ENCODE results near the gene BACE1.
"Not testable (repeated sequence)": the region's sequence is repeated elsewhere in the genome, so short reads cannot be mapped to it uniquely, and the experiment has no call there.

The BACE1 gene

GRCh38 chr11:117271208-117271607, 44.8 kb downstream of the BACE1 start:
- Histone ChIP-seq H3K36me3 (ENCODE audit: control insufficient read depth, insufficient read depth, low read length, severe bottlenecking) (peaks cover 4% of the 10 kb centered on the region), H3K4me1 (ENCODE audit: control insufficient read depth, insufficient read depth, low read length) (peaks cover 10% of the 10 kb centered on the region), H3K9ac (ENCODE audit: low read length) (no peak overlapping the region), H3K9me3 (ENCODE audit: control insufficient read depth, low read length) (no peaks in the 10 kb centered on the region), H3K27me3 (replicated peaks; ENCODE audit: control insufficient read depth, insufficient read depth, low read length) (no peaks in the 10 kb centered on the region), H3K4me3 (ENCODE audit: low read length) (no peak overlapping the region)
- DNase-seq (ENCODE audit: low read depth), result no peak

- no peak for DNase-seq (ENCODE audit: low read depth)
- Histone ChIP-seq H3K4me3 (ENCODE audit: low read length) (no peak overlapping the region), H3K4me1 (ENCODE audit: control insufficient read depth, insufficient read depth, low read length) (peaks cover 10% of the 10 kb centered on the region), H3K36me3 (ENCODE audit: control insufficient read depth, insufficient read depth, low read length, severe bottlenecking) (peaks cover 9% of the 10 kb centered on the region), H3K9me3 (ENCODE audit: control insufficient read depth, low read length) (no peaks in the 10 kb centered on the region), H3K9ac (ENCODE audit: low read length) (no peak overlapping the region), H3K27me3 (replicated peaks; ENCODE audit: control insufficient read depth, insufficient read depth, low read length) (no peaks in the 10 kb centered on the region)
Measured at GRCh38 chr11:117269856-117270255, 46.2 kb downstream of the BACE1 start.

GRCh38 chr11:117265745-117266144, 50.3 kb downstream of the BACE1 start:
- peaks cover 27% of the 10 kb centered on the region for H3K36me3 ChIP-seq (ENCODE audit: control insufficient read depth, insufficient read depth, low read length, severe bottlenecking)
- no peaks in the 10 kb centered on the region for H3K27me3 ChIP-seq (replicated peaks; ENCODE audit: control insufficient read depth, insufficient read depth, low read length)
- H3K4me1 ChIP-seq (ENCODE audit: control insufficient read depth, insufficient read depth, low read length), result no peaks in the 10 kb centered on the region
- H3K9ac ChIP-seq (ENCODE audit: low read length), result no peak overlapping the region
- no peak overlapping the region for H3K4me3 ChIP-seq (ENCODE audit: low read length)
- H3K9me3 ChIP-seq (ENCODE audit: control insufficient read depth, low read length), result no peaks in the 10 kb centered on the region
- DNase-seq (ENCODE audit: low read depth), result no peak

DNA sequence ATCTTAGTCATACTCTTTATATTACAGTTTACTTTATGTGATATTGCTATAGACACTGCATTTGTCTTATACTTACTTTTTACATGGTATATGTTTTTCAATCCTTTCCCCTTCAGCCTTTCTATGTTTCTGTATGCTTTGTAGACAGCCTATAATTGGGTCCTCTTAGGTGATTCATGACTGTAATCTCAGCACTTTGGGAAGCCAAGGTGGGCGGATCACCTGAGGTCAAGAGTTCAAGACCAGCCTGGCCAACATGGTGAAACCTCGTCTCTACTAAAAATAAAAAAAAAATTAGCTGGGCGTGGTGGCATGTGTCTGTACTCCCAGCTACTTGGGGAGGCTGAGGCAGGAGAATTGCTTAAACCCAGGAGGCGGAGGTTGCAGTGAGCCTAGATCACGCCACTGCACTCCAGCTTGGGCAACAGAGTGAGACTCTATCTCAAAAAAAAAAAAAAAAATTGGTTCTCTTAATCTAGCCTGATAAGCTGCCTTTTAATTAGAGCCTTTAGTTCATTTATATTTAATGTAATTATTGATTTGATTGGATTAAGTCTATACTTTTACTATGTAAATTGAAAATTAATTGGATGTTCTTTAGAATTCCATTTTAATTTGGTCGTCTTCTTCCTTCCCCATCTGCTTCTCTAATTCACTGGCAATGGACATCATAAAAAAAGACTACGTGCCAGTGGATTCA, 51.3 kb downstream of the BACE1 start:
- H3K4me1 ChIP-seq (ENCODE audit: control insufficient read depth, insufficient read depth, low read length); H3K27me3 ChIP-seq (replicated peaks; ENCODE audit: control insufficient read depth, insufficient read depth, low read length); H3K9me3 ChIP-seq (ENCODE audit: control insufficient read depth, low read length); H3K4me3 ChIP-seq (ENCODE audit: low read length); H3K9ac ChIP-seq (ENCODE audit: low read length); DNase-seq (ENCODE audit: low read depth): not testable (repeated sequence)
- H3K36me3 ChIP-seq (ENCODE audit: control insufficient read depth, insufficient read depth, low read length, severe bottlenecking), result peaks cover 27% of the 10 kb centered on the region

- Histone ChIP-seq H3K4me1 (ENCODE audit: control insufficient read depth, insufficient read depth, low read length) (peaks cover 15% of the 10 kb centered on the region), H3K36me3 (ENCODE audit: control insufficient read depth, insufficient read depth, low read length, severe bottlenecking) (peaks cover 27% of the 10 kb centered on the region), H3K9me3 (ENCODE audit: control insufficient read depth, low read length) (no peaks in the 10 kb centered on the region), H3K4me3 (ENCODE audit: low read length) (no peak overlapping the region), H3K27me3 (replicated peaks; ENCODE audit: control insufficient read depth, insufficient read depth, low read length) (no peaks in the 10 kb centered on the region), H3K9ac (ENCODE audit: low read length) (no peak overlapping the region)
- DNase-seq (ENCODE audit: low read depth), result no peak
Measured at GRCh38 chr11:117259417-117259816, 56.6 kb downstream of the BACE1 start.

GRCh38 chr11:117258576-117258975, 57.5 kb downstream of the BACE1 start:
- H3K4me3 ChIP-seq (ENCODE audit: low read length), result no peak overlapping the region
- no peak for DNase-seq (ENCODE audit: low read depth)
- H3K9me3 ChIP-seq (ENCODE audit: control insufficient read depth, low read length), result no peaks in the 10 kb centered on the region
- H3K27me3 ChIP-seq (replicated peaks; ENCODE audit: control insufficient read depth, insufficient read depth, low read length), result no peaks in the 10 kb centered on the region
- H3K36me3 ChIP-seq (ENCODE audit: control insufficient read depth, insufficient read depth, low read length, severe bottlenecking), result peaks cover 31% of the 10 kb centered on the region
- H3K9ac ChIP-seq (ENCODE audit: low read length), result no peak overlapping the region
- H3K4me1 ChIP-seq (ENCODE audit: control insufficient read depth, insufficient read depth, low read length), result peaks cover 15% of the 10 kb centered on the region

GRCh38 chr11:117256573-117256972, 59.5 kb downstream of the BACE1 start:
- Histone ChIP-seq H3K9ac (ENCODE audit: low read length) (no peak overlapping the region), H3K4me1 (ENCODE audit: control insufficient read depth, insufficient read depth, low read length) (peaks cover 15% of the 10 kb centered on the region), H3K4me3 (ENCODE audit: low read length) (no peak overlapping the region), H3K27me3 (replicated peaks; ENCODE audit: control insufficient read depth, insufficient read depth, low read length) (no peaks in the 10 kb centered on the region), H3K9me3 (ENCODE audit: control insufficient read depth, low read length) (no peaks in the 10 kb centered on the region), H3K36me3 (ENCODE audit: control insufficient read depth, insufficient read depth, low read length, severe bottlenecking) (peaks cover 29% of the 10 kb centered on the region)
- no peak for DNase-seq (ENCODE audit: low read depth)

- Histone ChIP-seq H3K36me3 (ENCODE audit: control insufficient read depth, insufficient read depth, low read length, severe bottlenecking) (peaks cover 24% of the 10 kb centered on the region), H3K9ac (ENCODE audit: low read length) (no peak overlapping the region), H3K4me3 (ENCODE audit: low read length) (no peak overlapping the region), H3K27me3 (replicated peaks; ENCODE audit: control insufficient read depth, insufficient read depth, low read length) (no peaks in the 10 kb centered on the region), H3K9me3 (ENCODE audit: control insufficient read depth, low read length) (no peaks in the 10 kb centered on the region), H3K4me1 (ENCODE audit: control insufficient read depth, insufficient read depth, low read length) (peaks cover 15% of the 10 kb centered on the region)
- DNase-seq (ENCODE audit: low read depth), result no peak
Measured at GRCh38 chr11:117255966-117256365, 60.1 kb downstream of the BACE1 start.

DNA sequence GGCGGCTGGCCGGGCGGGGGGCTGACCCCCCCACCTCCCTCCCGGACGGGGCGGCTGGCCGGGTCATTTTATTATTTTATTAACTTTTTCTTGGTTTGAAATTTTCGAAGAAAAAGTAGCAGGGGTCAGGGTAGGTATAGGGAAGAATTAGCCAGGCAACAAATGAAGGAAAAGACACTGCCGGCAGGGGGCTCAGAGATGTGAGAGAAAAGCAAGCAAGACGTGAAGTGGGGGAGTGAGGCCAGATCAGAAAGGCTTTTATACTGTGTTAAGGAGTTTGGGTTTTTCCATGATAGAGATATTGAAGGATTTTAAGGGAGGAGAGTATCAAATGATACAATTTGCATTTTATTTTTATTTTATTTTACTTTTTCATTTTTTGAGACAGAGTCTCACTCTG, 64.5 kb downstream of the BACE1 start:
- no peaks in the 10 kb centered on the region for H3K27me3 ChIP-seq (replicated peaks; ENCODE audit: control insufficient read depth, insufficient read depth, low read length)
- H3K9me3 ChIP-seq (ENCODE audit: control insufficient read depth, low read length), result no peaks in the 10 kb centered on the region
- H3K36me3 ChIP-seq (ENCODE audit: control insufficient read depth, insufficient read depth, low read length, severe bottlenecking), result peaks cover 51% of the 10 kb centered on the region
- no peak for DNase-seq (ENCODE audit: low read depth)
- H3K9ac ChIP-seq (ENCODE audit: low read length), result no peak overlapping the region
- no peaks in the 10 kb centered on the region for H3K4me1 ChIP-seq (ENCODE audit: control insufficient read depth, insufficient read depth, low read length)
- no peak overlapping the region for H3K4me3 ChIP-seq (ENCODE audit: low read length)

GRCh38 chr11:117249571-117249970, 66.5 kb downstream of the BACE1 start:
- no peak for DNase-seq (ENCODE audit: low read depth)
- peaks cover 58% of the 10 kb centered on the region for H3K36me3 ChIP-seq (ENCODE audit: control insufficient read depth, insufficient read depth, low read length, severe bottlenecking)

GRCh38 chr11:117248341-117248740, 67.7 kb downstream of the BACE1 start:
- Histone ChIP-seq H3K36me3 (ENCODE audit: control insufficient read depth, insufficient read depth, low read length, severe bottlenecking) (peaks cover 57% of the 10 kb centered on the region), H3K27me3 (replicated peaks; ENCODE audit: control insufficient read depth, insufficient read depth, low read length) (no peaks in the 10 kb centered on the region), H3K4me3 (ENCODE audit: low read length) (no peak overlapping the region), H3K9ac (ENCODE audit: low read length) (no peak overlapping the region), H3K9me3 (ENCODE audit: control insufficient read depth, low read length) (no peaks in the 10 kb centered on the region), H3K4me1 (ENCODE audit: control insufficient read depth, insufficient read depth, low read length) (no peaks in the 10 kb centered on the region)
- no peak for DNase-seq (ENCODE audit: low read depth)

More at GRCh38 chr11:117249571-117249970, 66.5 kb downstream of the BACE1 start:
- H3K9ac ChIP-seq (ENCODE audit: low read length), result no peak overlapping the region
- no peaks in the 10 kb centered on the region for H3K27me3 ChIP-seq (replicated peaks; ENCODE audit: control insufficient read depth, insufficient read depth, low read length)
- no peaks in the 10 kb centered on the region for H3K4me1 ChIP-seq (ENCODE audit: control insufficient read depth, insufficient read depth, low read length)
- no peak overlapping the region for H3K4me3 ChIP-seq (ENCODE audit: low read length)
- no peaks in the 10 kb centered on the region for H3K9me3 ChIP-seq (ENCODE audit: control insufficient read depth, low read length)

- peak; percentile 73 for DNase-seq (ENCODE audit: low read depth)
- no peaks in the 10 kb centered on the region for H3K9me3 ChIP-seq (ENCODE audit: control insufficient read depth, low read length)
- H3K36me3 ChIP-seq (ENCODE audit: control insufficient read depth, insufficient read depth, low read length, severe bottlenecking), result peaks cover 24% of the 10 kb centered on the region
- H3K4me1 ChIP-seq (ENCODE audit: control insufficient read depth, insufficient read depth, low read length), result peaks cover 5% of the 10 kb centered on the region
- no peak overlapping the region for H3K4me3 ChIP-seq (ENCODE audit: low read length)
- H3K9ac ChIP-seq (ENCODE audit: low read length), result no peak overlapping the region
- no peaks in the 10 kb centered on the region for H3K27me3 ChIP-seq (replicated peaks; ENCODE audit: control insufficient read depth, insufficient read depth, low read length)
Measured at GRCh38 chr11:117239295-117239694, 76.8 kb downstream of the BACE1 start.
